Subcutaneous adipose tissue (tissue), 4 donors: ENCODE results near the gene FTO. TPM values are rescaled to one million over a fixed set of nuclear protein-coding genes. Genes with fewer than 3 reads are reported as not detected.

Experiments
- total RNA-seq, 4 donors: library from RNA; depleted of rRNA; stranded (reverse); fragments of >200 nt; gene quantifications; one replicate each; pipeline ENCODE4 v1.1.0, GENCODE V29; 2016
- TF ChIP-seq, protein P1 (sequence below): fragments of 450-650 bp; IDR thresholded peaks from one replicate; pipeline ENCODE4 v1.5.1; 2016; ENCODE audit warnings: low read depth, mild to moderate bottlenecking, control low read depth, antibody characterized with exemption, moderate library complexity

FTO gene
- total RNA-seq, 4 donors from 2014 or later, result 74.3 to 102 (median 90.9) TPM

DNA sequence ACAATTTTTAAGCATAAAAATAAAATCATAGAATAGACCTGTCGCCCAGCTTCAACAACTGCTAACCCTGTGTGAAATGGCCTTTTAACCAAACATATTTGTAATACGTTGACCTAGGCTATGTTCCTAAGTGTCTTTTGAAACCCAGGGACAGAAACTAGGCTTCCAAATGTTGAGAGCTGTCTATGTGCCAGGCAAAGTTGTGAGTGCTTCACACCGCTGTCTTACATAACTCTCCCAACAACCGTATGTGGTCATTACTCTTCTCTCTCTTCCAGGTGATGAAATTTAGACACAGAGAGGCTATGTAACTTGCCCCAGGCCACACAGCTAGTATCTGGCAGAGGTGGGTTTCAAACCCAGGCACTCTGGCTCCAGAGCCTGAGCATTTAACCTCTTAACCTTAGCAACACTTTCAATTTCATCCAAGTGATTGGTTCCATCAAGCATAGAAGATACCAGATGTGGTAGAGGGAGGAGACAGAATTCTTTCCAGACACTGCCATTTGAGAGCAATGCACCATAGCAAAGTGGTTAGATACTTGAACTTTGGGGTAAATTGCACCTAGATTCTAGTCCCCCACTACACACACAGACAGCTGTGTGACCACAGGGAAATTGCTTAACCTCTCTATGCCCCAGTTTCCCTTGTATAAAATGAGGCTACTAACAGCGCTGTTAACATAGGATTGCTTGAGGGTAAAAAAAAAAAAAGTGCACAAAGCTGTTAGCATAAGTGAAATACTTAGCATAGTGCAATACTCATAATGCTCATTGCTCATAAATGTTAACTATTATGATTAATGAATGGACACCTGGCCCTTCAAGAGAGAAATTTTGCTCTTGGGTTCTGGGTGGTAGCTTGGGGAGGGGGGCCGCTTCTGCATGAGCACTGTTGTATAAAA, 422.0 kb downstream of the FTO start:
- TF ChIP-seq, protein P1, sequence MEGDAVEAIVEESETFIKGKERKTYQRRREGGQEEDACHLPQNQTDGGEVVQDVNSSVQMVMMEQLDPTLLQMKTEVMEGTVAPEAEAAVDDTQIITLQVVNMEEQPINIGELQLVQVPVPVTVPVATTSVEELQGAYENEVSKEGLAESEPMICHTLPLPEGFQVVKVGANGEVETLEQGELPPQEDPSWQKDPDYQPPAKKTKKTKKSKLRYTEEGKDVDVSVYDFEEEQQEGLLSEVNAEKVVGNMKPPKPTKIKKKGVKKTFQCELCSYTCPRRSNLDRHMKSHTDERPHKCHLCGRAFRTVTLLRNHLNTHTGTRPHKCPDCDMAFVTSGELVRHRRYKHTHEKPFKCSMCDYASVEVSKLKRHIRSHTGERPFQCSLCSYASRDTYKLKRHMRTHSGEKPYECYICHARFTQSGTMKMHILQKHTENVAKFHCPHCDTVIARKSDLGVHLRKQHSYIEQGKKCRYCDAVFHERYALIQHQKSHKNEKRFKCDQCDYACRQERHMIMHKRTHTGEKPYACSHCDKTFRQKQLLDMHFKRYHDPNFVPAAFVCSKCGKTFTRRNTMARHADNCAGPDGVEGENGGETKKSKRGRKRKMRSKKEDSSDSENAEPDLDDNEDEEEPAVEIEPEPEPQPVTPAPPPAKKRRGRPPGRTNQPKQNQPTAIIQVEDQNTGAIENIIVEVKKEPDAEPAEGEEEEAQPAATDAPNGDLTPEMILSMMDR, result no peak

DNA sequence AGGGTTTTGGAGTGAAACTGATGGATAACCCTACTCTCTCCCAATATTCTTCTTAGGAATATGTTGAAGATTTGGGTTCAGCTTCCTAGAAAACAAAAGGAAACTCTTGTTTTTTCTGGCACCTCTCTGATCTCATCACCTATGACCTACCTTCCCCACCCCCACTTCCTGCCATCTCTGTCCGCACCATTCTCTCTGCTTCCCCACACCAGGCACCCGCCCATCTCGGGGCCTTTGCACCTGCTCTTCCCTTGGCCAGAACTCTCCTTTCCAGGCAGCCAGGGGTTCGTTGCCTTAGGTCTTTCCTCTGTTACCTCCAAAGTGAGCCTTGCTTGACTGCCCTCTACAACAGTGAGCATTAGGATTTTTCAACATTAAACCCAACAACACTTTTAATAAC, 423.0 kb downstream of the FTO start:
- TF ChIP-seq, protein P1, result no peak

DNA sequence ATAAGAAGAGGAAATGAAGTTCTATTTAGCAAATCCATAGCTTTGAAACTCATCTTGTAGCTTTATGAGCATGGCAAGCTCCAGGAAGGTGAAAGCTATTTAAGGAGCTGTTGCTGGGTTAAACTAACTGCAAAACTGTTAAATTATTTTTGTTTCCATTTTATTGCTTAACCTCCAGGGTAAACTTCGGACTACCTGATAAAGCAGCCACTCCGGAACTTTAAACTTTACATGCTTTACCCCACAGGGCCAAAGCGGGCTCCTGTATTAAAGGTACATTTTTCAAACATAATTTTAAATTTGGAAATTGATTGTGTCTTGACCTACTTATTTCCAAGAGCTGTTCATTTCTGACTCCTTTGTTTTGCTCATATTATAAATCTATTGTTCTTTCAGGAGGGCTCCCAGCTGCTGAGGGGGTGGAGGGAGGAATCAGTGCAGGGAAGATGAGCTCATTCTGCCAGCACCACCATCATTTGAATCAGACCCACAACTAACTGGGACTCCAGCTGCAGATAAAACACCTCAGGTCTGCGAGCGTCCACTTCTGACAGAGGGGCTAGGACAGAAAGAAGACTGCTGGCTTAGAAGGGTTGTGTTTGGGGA, 424.8 kb downstream of the FTO start:
- TF ChIP-seq, protein P1, result no peak

DNA sequence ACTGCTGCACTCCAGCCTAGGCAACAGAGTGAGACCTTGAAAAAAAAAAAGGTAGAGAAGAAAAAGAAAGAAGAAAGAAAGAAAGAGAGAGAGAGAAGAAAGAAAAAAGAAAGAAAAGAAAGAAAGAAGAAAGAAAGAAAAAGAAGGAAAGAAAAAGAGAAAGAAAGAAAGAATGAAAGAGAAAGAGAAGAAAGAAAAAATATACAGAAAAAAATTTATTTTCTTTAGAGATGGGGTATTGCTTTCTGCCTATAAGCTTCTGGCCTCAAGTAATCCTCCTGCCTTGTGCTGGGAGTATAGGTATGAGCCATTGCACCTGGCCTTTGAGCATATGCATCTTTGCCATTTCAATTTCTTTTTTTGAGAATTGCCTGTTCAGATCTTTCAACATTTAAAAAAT, 425.9 kb downstream of the FTO start:
- TF ChIP-seq, protein P1, result no peak

DNA sequence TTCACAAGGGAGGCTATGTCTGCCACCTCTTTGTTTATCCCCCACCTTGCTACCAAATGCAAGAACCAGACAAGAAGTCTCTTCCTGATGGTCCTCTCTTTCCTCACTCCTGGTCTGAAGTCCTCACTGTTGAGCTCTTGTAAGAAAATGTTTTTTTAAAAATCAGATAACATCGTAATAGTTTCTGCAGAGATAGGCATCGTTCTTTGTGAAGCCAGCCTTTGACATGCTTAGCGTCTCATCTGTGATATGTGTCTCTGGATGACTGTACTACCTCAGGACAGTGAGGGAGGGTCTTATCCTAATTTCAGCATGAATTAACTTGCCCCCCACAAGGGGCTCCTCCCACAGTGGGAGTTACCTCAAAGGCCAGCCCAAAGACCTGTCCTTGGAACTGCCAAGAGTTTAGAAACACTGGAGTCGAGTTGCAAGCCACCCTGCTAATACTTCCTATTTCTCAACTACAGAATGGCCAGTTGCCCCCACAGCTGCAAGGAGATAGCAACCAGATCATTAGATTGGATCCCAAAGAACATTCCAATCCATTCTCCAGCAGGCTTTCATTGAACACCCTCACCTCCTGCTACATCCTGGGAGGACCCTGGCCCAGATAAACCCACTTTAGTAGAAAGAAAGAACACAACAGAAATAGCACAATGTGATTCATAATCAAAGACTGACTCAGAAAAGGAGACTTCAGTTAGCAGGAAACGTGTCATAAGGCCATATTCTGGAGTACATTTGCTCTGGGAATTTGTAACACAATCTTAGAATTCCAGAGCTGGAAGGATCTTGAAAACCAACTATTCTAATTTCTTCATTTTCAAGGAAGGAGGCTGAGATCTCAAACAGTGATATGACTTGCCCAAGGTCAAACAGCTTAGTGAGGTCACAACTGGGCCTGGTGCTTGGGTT, 431.7 kb downstream of the FTO start:
- TF ChIP-seq, protein P1, result no peak

DNA sequence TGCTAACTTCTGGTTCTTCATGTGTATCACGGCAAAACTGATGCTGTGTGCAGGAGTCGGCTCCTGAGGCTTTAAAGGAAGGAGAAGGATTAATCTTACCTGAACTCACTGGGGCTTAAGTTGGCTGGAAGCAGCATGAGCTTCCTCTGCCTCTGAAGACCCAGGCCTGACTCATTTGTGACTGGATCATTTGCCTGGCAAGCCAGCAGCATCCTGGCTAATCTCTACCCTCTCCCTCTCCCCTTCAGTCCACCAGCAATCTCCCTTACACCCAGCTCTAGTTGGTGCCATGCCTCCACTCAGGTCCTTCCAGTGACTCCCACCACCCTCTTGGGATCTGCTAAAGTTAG, 432.3 kb downstream of the FTO start:
- TF ChIP-seq, protein P1, result no peak
